GM21786 (cell line): ENCODE data around the gene TMEM107.
"Not testable (repeated sequence)": the region's sequence is repeated elsewhere in the genome, so short reads cannot be mapped to it uniquely, and the experiment has no call there.

Experiments used
- ATAC-seq: cut with Tn5 transposase; IDR thresholded peaks from one replicate; pipeline ENCODE4 v1.9.1; 2021; ENCODE audit not compliant: unreplicated experiment

TMEM107 gene

DNA sequence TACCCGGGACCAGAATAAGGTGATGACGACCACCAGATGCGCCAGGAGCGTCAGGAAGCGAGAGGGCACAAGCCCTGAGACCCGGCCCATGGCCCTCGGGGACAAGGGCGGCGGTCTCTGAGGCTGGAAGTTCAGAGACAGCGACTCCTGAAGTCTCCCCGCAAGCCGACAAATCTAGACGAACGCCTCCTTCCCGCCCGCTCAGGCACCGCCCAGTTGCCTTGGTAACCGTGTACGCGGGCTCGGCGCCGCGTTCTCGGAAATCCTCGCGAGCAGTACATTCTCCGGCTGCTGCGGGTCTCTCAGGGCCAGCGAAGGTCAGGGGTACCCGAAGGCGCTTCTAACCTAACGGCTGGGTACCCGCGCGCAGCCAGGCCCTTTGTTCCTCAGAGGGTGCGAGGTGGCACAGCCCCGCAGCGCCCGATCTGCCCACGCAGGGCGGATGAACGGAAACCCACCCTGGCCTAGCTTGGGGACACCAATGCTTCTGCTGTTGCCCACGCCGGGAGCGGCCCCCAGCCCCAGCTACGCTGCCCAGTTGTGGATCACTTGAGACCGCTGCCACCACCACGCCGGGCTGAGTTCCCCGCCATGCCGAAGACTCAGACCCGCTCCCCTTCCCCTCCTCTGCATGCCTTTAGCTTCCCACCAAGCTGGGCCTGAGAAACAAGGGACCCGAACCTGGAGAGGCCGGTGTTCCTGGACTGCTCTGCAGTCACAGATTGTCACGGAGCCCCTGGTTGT is at the start of gene TMEM107:
TMEM107 (minus strand) TSS at position 184 of the 744 bp plus-strand sequence; CDS start at position 90, 94 bp downstream.
- ATAC-seq, result peak; percentile 38

DNA sequence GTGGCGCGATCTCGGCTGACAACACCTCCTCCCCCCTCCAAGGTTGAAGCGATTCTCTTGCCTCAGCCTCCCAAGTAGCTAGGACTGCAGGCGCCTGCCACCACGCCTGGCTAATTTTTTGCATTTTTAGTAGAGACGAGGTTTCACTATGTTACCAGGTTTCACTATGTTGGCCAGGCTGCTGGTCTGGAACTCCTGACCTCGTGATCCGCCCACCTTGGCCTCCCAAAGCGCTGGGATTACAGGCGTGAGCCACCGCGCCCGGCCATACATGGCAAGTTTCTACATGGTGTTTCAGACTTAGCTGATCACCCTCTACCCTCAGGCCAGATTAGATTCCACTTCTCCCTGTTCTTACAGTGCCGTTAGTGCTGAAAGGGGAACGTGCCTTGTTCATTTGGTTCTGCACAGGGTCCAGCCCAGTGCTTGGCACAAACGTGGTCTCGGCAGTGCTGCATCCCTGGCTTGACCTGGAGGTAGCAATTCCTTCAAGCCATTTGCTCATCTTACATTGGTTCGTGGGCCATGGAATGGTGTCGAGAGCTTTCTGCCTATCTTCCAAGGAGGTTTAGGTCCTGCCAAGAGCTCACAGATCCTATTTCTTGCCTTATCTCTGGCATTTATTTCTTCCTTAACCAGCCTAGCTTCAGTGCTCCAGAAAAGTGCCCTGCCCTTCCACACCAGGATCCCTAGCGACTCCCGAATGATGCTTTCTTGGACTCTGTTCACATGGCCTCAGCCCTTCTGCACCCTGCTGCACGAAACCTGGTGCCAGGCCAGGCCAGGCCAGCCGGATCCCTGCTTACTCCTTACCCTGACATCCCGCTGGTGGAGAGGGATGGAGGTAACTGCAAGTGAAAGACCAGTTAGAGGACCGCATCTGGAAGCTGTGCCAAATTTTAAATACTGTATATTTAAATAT is 49.0 kb upstream of the TMEM107 start:
- no peak for ATAC-seq

DNA sequence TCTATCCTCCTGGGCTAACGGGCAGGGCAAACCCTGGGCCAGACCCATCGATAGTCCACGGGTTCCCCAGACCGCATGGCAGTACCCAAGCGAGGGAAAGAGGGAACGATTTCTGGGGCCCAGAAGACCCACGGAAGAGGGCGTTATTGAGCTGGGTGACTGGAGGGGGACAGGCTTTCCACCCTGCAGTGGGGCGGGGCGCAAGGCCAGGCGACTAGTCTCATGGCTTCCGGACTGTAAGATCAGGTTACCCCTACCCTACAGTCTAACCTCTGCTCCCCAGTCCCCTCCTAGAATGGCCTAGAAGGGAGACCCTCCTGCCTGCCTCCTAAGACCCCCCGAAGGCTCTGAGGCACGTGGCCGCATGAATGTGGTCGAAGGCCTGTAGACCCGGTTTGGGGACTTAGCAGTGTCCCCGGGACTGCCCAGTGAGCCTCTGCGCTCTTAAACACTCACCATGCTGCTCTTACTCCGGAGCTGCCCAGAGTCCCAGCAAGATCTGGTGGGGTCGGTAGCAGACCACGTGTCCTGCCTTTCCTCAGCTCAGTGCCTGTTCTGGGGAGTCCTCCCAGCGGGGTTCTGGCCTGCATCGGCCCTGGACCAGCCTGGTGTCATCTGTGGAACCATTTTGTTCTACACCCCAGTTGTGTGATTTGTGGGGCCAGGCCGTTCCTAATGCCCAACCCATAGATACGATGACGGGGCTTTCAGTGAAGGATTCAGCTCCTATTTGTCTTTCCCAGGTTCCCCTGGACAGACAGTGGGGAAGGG is 47.4 kb upstream of the TMEM107 start:
- no peak for ATAC-seq

DNA sequence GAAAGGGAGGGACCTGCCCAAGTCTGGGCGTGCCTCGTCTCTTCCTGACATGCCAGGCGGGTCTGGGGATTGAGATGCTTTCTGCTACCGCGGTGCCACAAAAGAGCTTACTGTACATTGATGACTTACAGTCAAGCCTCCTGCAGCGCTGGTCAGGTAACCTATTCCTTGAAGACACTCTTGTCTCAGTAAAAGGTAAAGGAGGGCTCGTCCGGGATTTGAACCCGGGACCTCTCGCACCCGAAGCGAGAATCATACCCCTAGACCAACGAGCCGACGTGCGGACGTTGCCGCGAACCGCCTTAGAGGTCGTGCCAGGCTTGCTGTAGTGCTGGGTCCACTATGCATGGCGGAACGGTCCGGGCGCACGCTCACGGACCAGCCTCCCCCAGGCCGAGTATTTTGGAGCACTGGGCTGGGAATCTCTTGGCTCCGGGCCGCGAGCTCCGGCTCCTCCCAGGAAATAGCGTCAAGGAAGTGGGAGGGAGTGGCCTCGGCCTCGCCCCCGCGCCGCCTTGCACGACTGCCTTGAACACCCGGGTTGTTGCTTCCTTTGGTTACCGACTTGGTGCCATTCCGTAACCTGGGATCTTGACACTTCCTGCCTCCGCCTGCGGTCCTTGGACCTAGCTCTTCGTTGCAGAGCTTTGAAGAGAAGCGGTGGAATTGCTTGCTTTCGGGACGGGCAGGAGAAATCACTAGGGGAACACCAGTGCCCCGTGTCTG is 46.6 kb upstream of the TMEM107 start:
- ATAC-seq, result peak; percentile 32

DNA sequence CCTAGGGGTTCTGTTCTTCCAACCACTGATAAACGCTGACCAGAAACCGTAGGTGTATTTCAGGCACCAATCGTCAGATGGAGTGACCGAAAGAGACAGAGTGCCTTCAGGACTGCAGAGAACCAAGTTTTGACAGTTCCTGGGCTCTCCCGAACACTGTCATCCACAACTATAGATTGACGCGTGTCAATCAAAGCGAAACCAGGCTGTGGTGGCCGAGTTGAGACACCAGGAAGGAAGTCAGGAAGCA is 46.1 kb upstream of the TMEM107 start:
- peak; percentile 29 for ATAC-seq

DNA sequence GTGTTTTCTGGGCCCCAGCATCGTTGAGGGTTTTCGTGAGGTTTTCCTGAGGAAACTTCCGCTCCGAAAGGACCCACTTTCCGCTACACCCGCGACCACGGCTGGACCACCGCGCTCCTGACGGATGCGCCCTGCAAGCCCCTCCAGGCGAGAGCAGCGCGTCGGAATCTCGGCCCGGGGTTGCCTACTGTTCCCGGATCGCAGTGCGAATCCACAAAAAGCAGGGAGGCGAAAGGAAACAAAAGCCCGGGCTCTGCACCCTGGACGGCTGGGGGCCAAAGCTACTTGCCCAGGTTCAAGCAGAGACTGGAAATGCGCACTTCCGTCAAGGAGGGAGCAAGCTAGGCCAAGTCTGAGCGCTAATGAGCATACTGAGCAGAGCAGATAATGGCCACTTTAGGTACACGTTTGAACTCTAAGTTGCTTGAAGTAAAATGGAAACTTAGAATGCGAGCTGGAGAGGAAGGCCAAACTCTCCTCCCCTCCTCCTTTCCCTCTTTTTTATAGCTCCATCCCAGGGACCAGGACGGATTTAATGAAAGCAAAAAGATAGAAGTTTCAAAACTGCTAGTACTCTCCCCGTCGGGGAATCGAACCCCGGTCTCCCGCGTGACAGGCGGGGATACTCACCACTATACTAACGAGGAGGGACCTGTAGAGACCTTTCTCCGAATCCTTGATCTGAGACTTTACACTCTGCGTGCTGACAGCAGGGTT is 45.6 kb upstream of the TMEM107 start:
- ATAC-seq, result peak; percentile 46

DNA sequence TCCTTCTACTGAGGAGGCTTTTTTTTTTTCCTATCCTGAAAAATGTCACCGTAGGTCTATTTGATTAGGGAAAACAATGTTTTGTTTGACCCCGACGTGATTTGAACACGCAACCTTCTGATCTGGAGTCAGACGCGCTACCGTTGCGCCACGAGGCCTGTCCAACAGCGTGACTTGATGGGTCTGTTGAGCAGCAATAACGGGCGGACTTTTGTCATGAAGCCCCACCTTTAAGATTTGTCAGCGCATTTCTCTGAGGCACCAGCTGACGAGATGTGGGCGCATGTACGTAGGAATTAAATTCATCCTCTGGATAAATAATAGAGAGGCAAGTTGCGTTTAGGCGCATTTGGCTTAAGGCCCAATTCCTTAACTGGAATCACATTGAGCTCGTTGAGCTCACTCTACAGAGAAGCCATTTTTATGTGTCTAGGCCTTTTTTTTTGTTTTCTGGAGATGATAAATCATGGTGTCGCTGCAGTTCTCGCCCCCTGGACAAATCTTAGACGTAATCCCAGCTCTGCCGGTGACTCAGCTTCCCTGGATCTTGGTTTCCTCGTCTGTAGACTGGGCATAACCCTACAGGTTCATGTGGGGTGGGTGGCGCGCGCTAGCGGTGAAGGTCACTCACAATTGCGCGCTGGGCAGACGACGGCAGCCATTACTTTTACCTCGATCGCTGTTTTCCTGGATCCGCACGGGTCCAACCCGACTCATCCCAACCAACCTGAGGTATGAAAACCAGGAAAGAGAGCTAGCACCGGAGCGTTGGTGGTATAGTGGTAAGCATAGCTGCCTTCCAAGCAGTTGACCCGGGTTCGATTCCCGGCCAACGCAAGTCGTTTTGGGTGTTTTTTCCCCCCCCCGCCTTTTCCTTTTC is 44.8 kb upstream of the TMEM107 start:
- no peak for ATAC-seq

DNA sequence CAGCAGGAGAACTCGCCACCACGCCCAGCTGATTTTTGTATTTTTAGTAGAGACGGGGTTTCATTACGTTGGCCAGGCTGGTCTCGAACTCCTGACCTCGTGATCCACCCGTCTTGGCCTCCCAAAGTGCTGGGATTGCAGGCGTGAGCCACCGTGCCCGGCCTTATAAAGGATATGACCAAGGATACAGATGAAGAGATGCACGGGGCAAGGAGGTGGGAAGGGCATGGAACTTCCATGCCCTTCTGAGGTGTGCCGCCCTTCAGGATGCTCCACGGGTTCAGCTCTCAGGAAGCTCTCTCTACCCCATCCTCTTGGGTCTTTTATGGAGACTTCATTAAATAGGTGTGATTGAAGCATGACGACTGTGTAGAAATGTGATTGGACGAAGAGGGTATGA is 37.8 kb upstream of the TMEM107 start:
- not testable (repeated sequence) for ATAC-seq

DNA sequence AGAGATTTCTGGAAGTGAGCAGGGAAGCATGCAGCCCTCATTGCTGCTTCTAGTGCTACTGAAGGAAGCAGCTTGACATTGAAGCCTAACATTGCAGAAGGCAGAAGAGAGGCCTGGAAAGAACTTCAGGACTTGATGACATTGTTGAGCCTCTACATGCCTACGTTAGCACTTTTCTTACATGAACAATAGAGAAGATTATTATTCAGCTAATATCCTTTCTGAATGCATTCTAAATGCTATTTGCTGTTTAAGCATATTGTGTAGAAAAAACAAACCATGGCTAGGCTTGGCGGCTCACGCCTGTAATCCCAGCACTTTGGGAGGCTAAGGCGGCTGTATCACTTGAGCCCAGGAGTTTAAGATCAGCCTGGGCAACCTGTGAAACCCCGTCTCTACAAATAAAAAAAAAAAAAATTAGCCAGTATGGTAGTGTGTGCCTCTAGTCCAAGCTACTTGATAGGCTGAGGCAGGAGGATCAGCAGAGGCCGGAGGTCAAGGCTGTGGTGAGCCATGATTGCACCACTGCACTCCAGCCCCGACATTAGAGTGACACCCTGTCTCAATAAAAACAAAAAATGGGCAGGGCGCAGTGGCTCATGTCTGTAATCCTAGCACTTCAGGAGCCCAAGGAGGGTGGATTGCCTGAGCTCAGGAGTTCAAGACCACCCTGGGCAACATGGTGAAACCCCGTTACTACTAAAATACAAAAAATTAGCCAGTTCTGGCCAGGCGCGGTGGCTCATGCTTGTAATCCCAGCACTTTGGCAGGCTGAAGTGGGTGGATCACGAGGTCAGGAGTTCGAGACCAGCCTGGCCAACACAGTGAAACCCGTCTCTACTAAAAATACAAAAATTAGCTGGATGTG is 36.4 kb upstream of the TMEM107 start:
- no peak for ATAC-seq

DNA sequence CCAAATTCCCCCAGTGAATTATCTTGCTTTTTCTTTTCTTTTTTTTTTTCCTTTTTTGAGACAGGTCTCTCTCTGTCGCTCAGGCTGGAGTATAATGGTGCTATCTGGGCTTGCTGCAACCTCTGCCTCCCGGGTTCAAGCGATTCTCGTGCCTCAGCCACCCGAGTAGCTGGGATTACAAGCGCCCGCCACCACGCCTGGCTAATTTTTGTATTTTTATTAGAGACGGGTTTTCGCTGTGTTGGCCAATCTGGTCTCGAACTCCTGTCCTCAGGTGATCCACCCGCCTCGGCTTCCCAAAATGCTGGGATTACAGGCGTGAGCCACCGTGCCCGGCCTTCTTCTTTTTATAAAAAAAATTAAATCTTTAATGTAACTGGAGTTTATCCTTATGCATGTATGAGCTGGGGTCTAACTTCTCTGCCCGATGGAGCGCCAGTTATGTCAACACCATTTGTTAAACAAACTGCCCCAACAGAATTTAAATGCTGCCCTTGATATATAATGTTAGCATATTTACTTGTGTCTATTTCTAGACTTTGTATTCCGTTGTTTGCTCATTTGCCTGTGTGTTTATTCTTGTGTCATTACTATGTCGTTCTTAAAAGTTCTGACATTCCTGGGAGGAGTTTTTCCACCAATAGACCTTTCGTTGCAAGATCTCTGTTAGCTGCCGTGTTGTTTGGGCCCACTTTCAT is 34.7 kb upstream of the TMEM107 start:
- no peak for ATAC-seq

DNA sequence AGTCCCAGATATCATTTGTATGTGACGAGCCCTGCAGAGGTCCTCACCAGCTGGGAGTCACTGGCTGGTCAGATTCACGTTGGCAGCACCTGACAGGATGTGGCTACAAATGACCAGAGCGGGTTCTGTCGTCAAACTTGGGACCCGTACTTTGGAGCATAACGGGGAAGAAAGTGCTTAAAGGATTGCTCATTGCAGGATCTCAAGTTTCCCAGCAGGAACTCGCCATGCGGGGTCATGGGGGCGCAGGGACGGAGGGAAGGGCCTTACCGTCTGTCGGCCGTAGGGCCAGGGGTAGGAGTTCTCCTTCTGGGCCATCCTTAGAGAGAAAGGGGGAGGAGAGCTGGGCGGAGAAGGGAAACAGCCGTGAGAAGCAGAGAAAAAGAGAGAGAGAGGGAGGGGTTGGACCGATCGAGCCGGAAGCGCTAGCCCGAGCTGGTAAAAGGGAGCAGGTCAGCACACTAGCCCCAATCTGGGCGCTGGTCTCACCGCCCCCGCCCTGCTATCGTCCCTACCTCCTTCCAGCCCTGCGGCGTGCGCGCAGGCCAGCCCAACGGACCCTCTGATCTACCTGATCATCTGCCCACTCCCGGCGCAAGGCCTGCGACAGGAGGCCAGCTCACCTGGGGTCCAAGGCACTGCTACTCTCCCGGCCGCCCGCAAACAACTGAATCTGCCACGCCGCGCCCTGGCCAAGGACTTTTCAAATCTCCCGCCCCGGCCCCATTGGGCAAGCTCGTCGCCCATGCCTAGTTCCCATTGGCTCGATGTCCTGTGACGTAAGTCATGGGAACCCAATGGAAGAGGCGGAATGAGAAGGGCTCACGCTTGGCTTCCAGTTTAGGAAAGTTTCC is 34.0 kb upstream of the TMEM107 start, which contains the start of gene AURKB:
AURKB (minus strand) TSS at position 669 of the 854 bp plus-strand sequence; CDS start at position 318, 351 bp downstream.
- peak; percentile 90 for ATAC-seq

DNA sequence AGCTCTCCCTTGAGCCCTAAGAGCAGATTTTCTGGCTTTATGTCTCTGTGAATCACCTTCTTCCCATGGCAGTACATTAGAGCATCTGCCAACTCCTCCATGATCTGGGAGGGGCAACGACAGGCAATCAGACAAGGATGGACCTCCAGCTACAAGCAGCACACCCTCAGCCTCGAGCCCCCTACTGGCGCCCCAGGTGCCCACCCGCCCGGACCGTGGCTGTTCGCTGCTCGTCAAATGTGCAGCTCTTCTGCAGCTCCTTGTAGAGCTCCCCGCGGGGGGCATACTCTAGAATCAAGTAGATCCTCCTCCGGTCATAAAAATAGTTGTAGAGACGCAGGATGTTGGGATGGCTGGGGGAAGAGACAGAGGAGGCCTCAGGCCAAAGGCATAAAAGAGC is 30.4 kb upstream of the TMEM107 start:
- ATAC-seq, result no peak

DNA sequence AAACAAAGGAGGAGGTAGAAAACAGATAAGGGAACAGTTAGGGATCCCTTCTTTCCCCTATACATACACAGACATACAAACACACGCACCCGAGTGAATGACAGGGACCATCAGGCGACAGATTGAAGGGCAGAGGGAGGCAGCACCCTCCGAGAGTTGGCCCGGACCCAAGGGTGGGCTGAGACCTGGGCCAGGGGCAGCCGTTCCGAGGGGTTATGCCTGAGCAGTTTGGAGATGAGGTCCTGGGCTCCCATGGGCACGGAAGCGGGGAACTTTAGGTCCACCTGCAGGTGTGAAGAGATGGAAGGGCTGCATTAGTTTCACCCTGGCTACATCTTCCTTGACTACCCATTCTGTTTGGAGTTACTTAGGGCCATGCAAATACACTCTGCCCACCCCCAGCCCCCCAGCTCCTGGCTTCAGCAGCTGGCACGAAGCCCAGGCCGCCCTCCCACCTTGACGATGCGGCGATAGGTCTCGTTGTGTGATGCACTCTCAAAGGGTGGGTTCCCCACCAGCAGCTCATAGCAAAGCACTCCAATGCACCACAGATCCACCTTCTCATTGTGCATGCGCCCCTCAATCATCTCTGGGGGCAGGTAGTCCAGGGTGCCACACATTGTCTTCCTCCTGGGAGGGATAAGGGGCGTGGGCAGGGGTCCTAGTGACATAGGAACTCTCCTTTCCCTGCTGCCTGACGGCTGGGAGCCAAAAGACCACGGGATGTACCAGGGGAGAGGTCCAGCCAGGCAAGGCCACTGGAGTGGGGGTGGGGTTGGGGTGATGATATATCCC is 28.8 kb upstream of the TMEM107 start:
- ATAC-seq, result no peak

DNA sequence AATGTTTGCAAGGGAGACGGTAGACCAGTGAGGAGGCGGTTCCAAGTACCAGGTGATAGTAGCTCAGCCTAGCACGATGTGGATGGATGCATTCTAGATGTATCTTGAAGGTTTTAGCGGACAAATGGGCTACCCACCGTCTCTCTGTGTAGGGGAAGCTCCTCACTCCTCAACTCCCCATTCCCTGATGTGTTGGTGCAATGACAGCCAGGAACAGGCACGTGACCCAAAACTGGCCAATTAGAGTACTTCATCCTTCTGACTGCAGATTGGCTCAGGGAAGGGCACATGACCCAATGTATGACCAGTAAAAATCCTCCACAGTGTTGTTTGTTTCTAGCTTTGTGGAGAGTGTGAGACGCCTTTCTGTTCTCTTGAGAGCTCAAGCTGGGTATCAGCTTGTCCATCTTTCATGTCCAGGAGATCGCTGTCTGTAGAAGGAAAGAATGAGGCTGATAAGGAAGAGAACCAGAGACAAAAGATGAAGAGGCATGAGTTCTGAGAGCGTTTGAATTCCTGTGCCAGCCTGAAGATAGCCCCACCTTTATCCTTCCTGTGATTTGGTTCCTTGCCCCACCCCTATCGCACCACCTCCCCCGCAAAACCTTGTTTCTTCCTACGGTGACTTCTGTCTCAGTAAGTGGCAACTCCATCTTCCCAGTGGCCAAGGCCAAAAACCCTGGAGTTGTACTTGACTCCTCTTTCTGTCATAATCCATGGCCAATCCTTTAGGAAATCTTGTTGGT is 16.1 kb upstream of the TMEM107 start:
- ATAC-seq, result no peak

DNA sequence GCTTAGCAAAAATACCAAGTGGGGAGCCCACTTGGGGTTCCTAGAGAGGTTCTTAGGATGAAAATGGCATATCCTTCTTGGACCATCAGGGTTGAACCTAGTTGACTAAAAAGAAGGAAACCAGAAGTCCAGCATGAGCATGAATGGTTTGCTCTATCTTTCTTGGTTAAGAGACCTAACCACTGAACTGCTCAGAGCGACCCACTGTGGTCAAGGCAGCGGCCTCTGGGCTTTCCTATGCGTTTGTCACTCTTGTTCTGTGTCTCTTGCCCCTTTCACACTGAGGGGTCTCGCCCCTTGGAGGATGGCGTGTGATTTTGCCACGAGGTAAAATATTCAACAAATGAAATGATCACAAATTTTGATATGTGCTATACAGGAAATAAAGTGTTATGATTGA is 14.3 kb upstream of the TMEM107 start:
- ATAC-seq, result no peak
